Stimulated activated CD4-positive, alpha-beta T cell treated with anti-CD3 and anti-CD28 coated beads, Interleukin-1b, Interleukin-23, amount 100 ng/mL, for 1 hour (primary cell): Measurements from ENCODE around the gene ASCL2.
"Not testable (repeated sequence)": the region's sequence is repeated elsewhere in the genome, so short reads cannot be mapped to it uniquely, and the experiment has no call there.

Experiments used
- DNase-seq, 2 donors: peaks; one replicate each; pipeline ENCODE4 v3.0.0-alpha.2; 2020; ENCODE audit warnings: low read depth in 2 of 2

The ASCL2 gene

GRCh38 chr11:2260491-2261364, 9.7 kb downstream of the ASCL2 start:
- DNase-seq = no peak

GRCh38 chr11:2259897-2260451, 10.4 kb downstream of the ASCL2 start:
- no peak for DNase-seq

GRCh38 chr11:2259466-2259830, 10.9 kb downstream of the ASCL2 start:
- no peak for DNase-seq

GRCh38 chr11:2258501-2259465, 11.6 kb downstream of the ASCL2 start:
- DNase-seq = no peak

GRCh38 chr11:2256951-2257700, 13.3 kb downstream of the ASCL2 start:
- no peak for DNase-seq

GRCh38 chr11:2256293-2256913, 14.0 kb downstream of the ASCL2 start:
- DNase-seq = no peak

- DNase-seq = no peak
These were observed 18.4 kb downstream of the ASCL2 start for GRCh38 chr11:2252018-2252417.

GRCh38 chr11:2251138-2251537, 19.2 kb downstream of the ASCL2 start:
- no peak for DNase-seq

- DNase-seq = no peak
These were observed 19.9 kb downstream of the ASCL2 start for GRCh38 chr11:2250485-2250884.

- no peak for DNase-seq
These were observed 20.3 kb downstream of the ASCL2 start for GRCh38 chr11:2250041-2250440.

- DNase-seq = no peak
These were observed 21.0 kb downstream of the ASCL2 start for GRCh38 chr11:2249189-2249916.

GRCh38 chr11:2248762-2249161, 21.6 kb downstream of the ASCL2 start:
- DNase-seq = no peak

- DNase-seq = no peak
These were observed 22.1 kb downstream of the ASCL2 start for GRCh38 chr11:2248242-2248641.

- DNase-seq = no peak
These were observed 22.9 kb downstream of the ASCL2 start for GRCh38 chr11:2247496-2247895.

GRCh38 chr11:2240834-2241233, 29.6 kb downstream of the ASCL2 start:
- DNase-seq = no peak

GRCh38 chr11:2237457-2238238, 32.7 kb downstream of the ASCL2 start:
- DNase-seq = no peak

GRCh38 chr11:2236381-2237134, 33.8 kb downstream of the ASCL2 start:
- DNase-seq = not testable (repeated sequence)

GRCh38 chr11:2235588-2236326, 34.6 kb downstream of the ASCL2 start:
- DNase-seq = no peak
